Lower leg skin (tissue), 4 donors: ENCODE measurements around the gene ASCL1. TPM values are rescaled to one million over a fixed set of nuclear protein-coding genes. Genes with fewer than 3 reads are reported as not detected.

ENCODE experiments used
- DNase-seq, 2 donors: peaks; one replicate each; pipeline ENCODE4 v3.0.0-alpha.2; 2019; ENCODE audit warnings: low spot score in 2 of 2
- H3K4me3 ChIP-seq: fragments of 200-600 bp; sonication (generic); 2 replicates; pipeline ENCODE4 v1.5.1; 2017; ENCODE audit warnings: mild to moderate bottlenecking, low read depth; ENCODE audit not compliant: poor library complexity, severe bottlenecking
- CTCF ChIP-seq, 3 donors: fragments of 450-650 bp; IDR thresholded peaks; one replicate each; pipeline ENCODE4 v1.5.1; 2016; ENCODE audit warnings: antibody characterized with exemption in 3 of 3, mild to moderate bottlenecking in 3 of 3, moderate library complexity in 2 of 3
- POLR2A ChIP-seq, 2 donors: fragments of 450-650 bp; IDR thresholded peaks; one replicate each; pipeline ENCODE4 v1.6.1; 2016 to 2017; ENCODE audit warnings: antibody characterized with exemption in 2 of 2, mild to moderate bottlenecking in 1 of 2, moderate library complexity in 1 of 2
- WGBS, 2 donors: methylation state at CpG; one replicate each; pipeline ENCODE4 v1.1.5; 2018; 5-methylcytosine and 5-hydroxymethylcytosine counted together
- intact Hi-C: fragments of 100-400 bp; cut with DNase I; formaldehyde crosslinking; loops from one replicate; pipeline ENCODE4 v1.15.0; 2023; ENCODE audit warnings: low total_unique reads
- total RNA-seq, 4 donors: library from RNA; depleted of rRNA; stranded (reverse); fragments of >200 nt; gene quantifications; one replicate each; pipeline ENCODE4 v1.1.0, GENCODE V29; 2016

Gene ASCL1
- total RNA-seq, 4 donors from 2014 or later: not detected

- TF ChIP-seq CTCF (IDR thresholded peaks at IDR 0.05) (no peak), POLR2A (IDR thresholded peaks at IDR 0.05) (no peak)
- DNase-seq: no peak
- H3K4me3 ChIP-seq: no peak overlapping the region
- 50 to 51% methylated on average over 5 of the region's 5 CpGs for WGBS, 2 donors
- intact Hi-C loops: no loop called here
Observed at GRCh38 chr12:102976609-102977280, 19.3 kb downstream of the ASCL1 start.

GRCh38 chr12:102977945-102978706 lies 20.7 kb downstream of the ASCL1 start:
- WGBS, 2 donors: 64 to 69% methylated on average over 16 of the region's 16 CpGs
- intact Hi-C loops: no loop called here
- TF ChIP-seq POLR2A (IDR thresholded peaks at IDR 0.05) (no peak), CTCF (IDR thresholded peaks at IDR 0.05) (no peak)
- no peak for DNase-seq
- no peak overlapping the region for H3K4me3 ChIP-seq

GRCh38 chr12:102980350-102980749 lies 22.9 kb downstream of the ASCL1 start:
- TF ChIP-seq CTCF (IDR thresholded peaks at IDR 0.05) (no peak), POLR2A (IDR thresholded peaks at IDR 0.05) (no peak)
- WGBS, 2 donors: 88 to 95% methylated on average over 1 of the region's 1 CpG
- intact Hi-C loops: no loop called here
- no peak overlapping the region for H3K4me3 ChIP-seq
- no peak for DNase-seq

GRCh38 chr12:102990419-102990818 lies 32.9 kb downstream of the ASCL1 start:
- intact Hi-C loops: no loop called here
- WGBS, 2 donors: 71 to 74% methylated on average over 2 of the region's 2 CpGs
- TF ChIP-seq CTCF (IDR thresholded peaks at IDR 0.05): no peak
- no peak for TF ChIP-seq POLR2A (IDR thresholded peaks at IDR 0.05)

GRCh38 chr12:102992297-102992696 lies 34.8 kb downstream of the ASCL1 start:
- H3K4me3 ChIP-seq: no peak overlapping the region
- 42 to 46% methylated on average over 5 of the region's 5 CpGs for WGBS, 2 donors
- no peak for TF ChIP-seq POLR2A (IDR thresholded peaks at IDR 0.05)
- TF ChIP-seq CTCF (IDR thresholded peaks at IDR 0.05): no peak
- DNase-seq: no peak
- intact Hi-C loops: no loop called here

More at GRCh38 chr12:102990419-102990818, 32.9 kb downstream of the ASCL1 start:
- DNase-seq: no peak
- H3K4me3 ChIP-seq: no peak overlapping the region
